Dedifferentiated amniotic fluid mesenchymal stem cell (primary cell): ENCODE results near the gene MAST3.
A peak's percentile ranks its signal among the peaks of the same experiment; 100 is the strongest.

Experiments used
- DNase-seq: peaks from one replicate; pipeline ENCODE4 v3.0.0-alpha.2; 2016; ENCODE audit errors: extremely low spot score

The MAST3 gene

DNA sequence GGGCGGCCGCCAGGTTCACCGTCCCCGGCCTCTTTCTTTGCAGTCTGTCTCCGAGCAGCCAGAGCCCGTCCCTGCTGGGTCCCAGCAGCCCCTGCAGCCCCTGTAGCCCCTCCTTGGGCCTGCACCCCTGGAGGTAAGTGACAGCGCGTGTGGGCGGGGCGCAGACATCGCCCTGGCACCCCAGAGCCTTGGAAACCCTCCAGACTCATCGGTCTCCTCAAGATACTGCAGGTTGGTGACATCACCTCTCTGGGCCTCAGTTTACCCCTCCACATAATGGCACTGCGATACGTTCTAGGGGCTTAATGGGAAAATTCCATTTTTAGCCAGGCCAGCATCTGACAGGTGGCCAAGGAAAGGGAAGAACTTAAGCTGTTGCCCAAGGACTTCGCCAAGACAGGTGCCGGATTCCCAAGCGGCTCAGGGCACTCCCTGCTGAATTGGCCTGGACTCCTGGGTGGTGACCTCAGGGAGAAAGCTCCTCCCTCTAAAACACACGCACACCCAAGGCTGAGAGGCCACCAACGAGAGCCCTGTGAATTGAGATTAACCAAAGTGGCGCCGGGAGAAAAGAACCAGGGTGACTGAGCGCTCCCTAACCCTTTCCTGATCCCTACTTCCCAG is 13.1 kb downstream of the MAST3 start:
- DNase-seq = no peak

DNA sequence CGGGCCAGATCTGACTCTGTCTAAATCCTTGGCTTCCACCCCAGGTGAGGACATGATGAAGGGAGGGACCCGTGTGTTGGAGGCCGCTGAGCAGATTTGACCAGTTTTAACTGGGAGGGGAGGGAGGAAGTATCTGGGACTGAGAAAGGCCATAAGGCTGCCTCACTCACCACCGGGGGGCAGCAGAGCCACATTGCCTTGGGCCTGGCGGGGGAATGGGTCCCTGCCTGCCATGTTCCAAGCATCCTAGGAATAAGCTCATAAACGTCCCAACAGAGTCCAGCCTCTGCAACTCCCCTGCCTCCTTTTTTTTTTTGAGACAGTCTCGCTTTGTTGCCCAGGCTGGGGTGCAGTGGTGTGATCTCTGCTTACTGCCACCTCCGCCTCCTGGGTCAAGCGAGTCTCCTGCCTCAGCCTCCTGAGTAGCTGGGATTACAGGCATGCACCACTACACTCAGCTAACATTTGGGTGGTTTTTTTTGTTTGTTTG is 15.5 kb downstream of the MAST3 start:
- peak; percentile 68 for DNase-seq

DNA sequence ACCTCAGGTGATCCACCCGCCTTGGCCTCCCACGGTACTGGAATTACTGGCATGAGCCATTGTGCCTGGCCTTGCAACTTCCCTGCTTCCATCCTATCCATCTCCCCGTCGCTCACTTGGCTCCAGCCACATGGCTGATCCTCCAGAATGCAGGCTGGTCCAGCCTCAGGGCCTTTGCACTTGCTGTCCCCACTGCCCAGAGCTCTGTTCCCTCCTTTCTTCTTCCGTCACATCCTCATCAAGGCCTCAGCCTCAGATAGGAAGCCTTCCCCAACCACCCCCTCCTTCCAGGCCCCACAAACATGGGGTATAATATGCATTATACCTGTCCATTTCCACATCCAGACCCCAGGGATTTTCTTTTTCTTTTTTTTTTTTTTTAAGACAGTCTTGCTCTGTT is 16.2 kb downstream of the MAST3 start:
- no peak for DNase-seq

DNA sequence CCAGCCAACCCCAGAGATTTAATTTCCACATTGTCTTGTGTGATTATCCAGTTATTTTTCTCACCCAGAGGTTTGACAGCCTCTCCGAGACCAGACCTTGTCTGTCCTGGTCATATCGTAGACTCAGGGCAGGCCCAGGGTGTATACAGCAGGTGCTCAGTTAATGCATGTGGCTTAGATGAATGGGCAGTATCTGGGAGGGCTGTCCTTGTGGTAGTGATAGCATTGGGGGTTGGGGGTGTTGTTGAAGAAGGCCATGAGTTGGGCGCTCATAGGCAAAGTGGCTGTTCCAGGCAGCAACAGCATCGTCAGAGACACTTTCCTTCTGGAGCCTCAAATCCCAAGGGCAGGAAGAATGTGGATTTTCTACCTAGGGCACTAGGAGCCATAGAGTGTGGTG is 16.9 kb downstream of the MAST3 start:
- no peak for DNase-seq

DNA sequence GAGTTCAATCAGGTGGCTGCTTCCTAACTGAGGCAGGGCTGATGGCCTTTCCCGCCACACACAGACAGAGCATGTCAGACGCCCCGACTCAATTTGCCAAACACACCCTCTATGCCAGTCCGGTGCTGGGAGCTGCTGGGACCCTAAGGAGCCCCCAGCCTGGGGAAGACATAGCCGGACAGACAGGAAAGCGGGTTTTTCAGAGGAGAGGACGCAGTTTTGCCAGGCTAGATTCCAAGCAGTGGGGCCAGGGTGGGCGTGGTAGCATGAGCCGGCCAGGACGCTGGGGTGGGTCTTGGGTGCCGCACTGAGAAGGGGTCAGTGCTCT is 19.8 kb downstream of the MAST3 start:
- DNase-seq = no peak

DNA sequence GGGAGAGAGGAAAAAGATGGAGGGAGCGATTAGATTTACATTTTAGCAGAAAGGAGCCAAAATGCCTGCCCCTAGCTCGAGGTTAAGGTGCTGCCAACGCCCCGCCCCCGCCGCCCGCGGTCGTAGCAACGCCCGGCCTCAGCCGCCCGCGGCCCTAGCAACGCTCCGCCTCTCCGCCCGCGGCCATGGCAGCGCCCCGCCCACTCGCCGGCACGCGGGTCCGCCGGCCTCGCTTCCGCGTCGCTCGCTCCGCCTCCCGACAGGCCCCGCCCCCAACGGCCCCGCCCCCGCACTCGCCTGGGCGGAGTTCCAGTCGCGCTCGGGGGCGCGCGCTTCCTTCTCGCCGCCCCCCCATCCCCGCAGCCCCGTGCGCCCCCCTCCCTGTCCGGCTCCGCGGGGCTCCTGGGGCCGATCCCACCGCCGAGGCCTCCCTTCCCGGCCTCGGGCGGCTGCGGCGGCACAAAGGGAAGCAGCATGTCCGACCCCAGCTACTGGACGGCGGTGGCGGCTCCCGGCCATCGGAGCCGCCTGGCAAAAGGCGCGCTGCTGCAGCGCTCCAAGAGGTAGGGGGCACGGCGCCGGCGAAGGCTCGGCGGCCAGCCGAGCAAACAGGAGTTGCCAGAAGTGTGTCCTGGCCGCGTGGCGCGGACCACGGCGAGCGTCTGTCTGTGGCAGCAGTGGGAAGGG is 20.3 kb downstream of the MAST3 start:
- peak; percentile 64 for DNase-seq

DNA sequence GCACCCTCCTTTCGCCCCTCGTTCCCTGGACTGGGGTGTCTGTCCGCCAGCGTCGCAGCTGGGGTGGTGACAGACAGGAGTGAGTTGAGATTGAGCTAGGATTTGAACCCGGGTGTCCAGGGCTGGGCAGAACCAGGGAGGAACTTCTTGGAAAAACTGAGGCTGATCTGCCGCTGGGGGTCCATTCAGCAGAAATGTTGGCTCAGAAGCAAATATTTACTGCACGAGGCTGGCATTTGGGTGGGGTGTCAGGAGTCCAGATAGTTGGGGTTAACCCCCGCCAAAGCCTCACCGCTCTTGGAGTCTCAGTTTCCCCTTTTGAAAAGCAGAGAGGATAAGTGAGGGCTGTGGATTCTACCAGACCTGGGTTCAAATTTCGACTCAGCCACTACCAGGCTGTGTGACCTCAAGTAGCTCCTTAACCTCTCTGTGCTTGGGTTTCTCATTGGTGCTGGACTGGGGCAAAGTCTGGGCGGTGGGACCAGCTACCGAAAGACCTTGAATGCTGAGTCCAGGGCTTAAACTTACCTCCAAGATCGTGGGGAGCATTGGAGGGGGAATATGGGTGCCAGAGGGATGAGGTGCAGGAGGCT is 20.9 kb downstream of the MAST3 start:
- no peak for DNase-seq

DNA sequence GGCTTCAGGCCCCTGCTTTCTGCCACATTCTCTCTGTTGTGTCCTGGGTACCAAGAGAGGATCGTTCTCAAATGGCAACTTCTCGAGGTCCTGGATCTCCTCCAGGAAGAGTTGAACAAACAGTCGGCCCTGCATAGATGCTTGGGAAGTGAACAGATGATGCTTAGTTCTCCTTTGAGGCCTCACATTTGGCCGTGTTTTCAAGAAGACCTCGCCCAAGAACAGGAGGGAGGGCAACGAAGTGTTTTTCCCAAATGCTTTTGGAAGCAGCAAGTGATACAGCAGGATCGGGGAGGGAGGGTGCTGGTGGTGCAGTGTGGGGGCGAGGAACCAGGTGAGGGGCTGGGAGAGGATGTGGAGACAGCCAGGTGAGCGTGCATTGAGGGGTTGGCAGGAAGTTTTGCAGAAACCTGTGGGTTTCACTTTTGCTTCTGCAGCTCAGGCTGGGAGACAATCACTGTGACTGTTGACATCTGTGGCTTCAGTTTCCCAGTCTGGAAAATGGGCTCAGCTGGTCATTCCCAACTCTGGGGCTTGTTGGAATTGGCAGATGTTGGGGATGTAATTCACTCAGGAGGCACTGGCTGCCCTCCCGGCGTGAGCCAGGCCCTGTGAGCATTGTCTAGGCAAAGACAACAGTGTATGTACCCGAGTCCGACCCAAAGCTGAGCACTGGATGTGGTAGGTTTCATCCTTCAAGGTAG is 21.6 kb downstream of the MAST3 start:
- DNase-seq = no peak

DNA sequence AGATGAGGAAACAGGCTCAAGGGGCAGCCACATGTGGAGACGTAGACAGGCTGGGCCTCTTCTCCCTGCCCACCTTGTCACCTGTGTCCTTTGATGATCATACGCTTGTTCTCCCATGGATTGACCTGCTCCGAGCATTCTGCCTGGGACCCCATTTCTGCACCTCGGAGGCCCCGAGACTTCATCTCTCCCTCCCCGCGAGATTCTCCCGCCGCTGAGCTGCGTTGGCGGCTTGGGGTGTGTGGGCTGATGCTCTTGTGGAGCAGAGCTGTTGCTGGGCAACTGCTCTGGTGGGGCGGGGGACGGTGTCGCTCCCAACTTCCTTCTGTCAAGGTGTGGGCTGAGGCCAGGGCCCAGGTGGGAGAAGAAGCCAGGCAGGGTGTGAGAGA is 22.1 kb downstream of the MAST3 start:
- no peak for DNase-seq

DNA sequence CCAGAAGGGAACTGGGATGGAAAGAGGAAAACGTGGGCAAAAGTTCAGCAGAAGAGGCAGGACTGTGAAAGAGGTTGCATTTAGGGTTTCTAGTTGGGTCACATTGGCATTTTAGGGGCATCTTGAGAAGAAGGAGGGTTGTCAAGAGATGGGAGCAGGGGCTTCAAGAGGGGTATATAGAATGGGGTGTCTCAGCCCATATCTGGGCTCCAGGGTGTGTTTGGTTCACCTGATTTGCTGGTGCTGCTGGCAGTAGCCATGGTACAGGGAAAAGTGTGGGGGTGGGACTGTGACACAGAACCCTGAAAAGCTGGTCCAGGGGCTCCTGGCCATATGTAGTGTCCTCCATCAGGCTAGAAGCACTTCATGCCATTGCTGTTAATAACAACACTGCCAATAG is 22.5 kb downstream of the MAST3 start:
- no peak for DNase-seq

DNA sequence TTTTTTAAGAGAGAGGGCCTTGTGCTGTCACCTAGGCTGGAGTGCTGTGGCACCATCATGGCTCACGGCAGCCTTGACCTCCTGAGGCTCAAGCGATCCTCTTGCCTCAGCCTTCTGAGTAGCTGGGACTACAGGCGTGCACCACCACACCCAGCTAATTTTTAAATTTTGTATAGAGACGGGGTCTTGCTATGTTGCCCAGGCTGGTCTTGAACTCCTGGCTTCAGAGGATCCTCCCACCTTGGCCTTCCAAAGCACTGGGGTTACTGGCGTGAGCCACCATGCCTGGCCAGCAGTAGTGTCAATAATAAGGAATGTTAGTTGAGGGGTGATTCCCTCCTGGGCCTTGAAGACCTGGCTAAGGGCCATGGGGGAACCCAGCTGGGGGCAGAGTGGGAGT is 23.6 kb downstream of the MAST3 start:
- no peak for DNase-seq

DNA sequence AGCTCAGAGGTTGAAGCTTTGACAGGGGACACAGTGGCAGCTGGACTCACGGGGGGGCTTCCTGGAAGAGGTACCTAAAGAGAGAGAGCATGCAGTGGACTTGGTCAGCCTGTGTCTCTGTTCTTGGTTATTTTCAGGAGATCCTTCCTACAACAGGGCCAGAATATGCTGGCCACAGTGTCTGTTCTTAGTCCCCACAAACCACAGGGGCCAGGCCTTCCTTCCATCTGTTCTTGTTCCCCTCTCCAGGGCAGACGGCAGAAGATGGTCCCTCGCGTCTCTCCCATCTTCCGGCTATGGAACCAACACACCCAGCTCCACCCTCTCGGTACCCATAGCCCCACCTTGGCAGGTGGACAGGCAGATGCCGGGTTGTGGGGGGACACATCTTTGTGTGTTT is 24.8 kb downstream of the MAST3 start:
- DNase-seq = no peak

DNA sequence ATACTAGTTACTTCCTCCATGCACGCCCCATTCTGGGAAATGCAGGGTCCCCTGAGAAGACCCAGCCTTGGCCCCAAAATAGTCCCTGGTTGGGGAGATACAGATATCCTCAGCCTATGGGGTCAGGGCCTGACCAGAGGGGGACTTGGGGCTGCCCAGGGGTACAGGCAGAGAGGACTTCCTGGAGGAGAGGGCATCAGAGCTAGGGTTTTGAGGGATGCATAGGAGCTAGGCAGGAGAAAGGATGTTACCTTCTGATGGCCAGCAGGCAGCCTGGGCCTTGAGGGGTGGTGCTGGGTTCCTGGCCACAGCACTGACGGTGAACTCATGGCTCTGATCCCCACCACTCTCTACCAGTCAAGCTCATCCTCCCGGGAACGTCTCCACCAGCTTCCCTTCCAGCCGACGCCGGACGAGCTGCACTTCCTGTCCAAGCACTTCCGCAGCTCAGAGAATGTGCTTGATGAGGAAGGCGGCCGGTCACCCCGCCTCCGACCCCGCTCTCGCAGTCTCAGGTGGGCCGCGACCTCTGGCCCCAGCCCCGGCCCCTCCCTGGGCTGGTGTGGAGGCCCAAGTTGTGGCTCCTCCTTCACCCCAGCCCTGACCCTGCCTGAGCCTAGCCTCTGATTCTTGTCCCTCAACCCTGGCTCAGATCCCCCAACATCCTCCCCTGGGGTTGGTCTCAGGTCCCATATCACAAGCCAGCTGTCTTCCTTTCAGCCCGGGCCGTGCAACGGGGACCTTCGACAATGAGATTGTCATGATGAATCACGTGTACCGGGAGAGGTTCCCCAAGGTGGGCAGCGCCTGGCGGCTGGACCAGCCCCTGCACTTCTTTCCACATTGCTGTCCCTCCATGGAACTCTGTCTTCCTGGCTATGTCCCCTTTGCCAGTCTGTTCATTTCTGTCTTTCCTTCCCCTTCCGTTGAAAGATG is 25.6 kb downstream of the MAST3 start:
- DNase-seq = no peak

DNA sequence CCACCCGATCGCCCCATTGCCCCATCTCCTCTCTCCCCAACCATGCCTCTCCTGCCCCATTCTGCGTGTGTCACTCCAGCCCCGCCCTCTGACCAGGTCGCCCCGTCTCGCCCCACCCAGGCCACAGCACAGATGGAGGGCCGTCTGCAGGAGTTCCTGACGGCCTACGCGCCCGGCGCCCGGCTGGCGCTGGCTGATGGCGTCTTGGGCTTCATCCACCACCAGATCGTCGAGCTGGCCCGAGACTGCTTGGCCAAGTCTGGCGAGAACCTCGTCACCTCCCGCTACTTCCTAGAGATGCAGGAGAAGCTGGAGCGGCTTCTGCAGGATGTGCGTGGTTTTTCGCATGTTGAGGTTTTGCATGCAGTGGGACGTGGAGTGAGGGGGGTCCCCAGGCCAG is 26.2 kb downstream of the MAST3 start:
- no peak for DNase-seq

DNA sequence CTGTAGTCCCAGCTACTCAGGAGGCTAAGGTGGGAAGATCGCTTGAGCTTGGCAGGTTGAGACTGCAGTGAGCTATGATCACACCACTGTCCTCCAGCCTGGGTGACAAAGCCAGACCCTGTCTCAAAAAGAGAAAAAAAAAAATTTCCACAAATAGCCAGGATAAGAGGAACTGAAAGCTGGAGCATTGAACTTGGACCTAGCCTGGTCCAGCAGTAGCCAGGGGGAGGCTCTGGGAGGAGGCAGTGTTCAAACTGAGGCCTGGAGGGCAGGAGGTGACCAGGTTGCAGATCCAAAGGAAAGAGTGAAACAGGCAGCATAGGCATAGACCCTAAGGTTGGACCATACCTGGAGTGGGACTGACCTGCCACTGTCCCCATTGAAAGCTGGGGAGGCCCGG is 28.5 kb downstream of the MAST3 start:
- DNase-seq = no peak

DNA sequence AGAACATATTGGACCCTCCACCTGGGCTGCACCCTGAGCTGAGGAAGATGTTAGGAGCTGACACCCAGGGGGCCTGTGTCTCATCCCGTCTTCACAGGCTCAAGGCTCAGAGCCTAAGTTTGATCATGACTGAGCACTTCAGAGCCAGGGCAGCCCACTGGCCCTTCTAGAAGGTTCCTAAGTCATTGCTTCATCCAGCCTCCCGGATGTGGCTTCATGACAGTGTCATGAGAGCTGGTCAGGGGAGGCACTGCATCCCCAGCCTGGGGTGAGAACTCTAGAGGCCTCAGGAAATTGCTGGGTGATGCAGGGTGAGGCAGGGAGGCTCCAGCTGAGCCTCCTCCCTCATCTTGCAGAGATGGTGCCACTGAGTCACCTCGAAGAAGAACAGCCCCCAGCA is 30.5 kb downstream of the MAST3 start:
- DNase-seq = no peak

DNA sequence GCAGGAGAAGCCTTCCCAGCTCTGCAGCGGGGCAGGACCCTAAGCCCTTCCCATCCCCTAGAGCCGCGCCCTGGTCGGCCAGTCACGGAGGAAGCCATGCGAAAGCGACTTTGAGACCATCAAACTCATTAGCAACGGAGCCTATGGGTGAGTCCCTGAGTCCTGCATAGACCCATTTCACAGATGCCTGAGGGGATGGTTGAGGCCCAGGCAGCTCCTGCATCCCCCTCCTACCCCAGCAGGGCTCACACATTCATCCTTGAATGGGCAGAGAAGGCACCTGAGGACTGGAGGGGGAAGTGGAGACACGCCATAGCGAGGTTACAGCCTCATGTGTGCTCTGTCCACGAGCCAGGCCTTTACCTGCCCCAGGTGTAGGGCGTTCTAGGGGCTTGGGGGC is 31.2 kb downstream of the MAST3 start:
- no peak for DNase-seq

DNA sequence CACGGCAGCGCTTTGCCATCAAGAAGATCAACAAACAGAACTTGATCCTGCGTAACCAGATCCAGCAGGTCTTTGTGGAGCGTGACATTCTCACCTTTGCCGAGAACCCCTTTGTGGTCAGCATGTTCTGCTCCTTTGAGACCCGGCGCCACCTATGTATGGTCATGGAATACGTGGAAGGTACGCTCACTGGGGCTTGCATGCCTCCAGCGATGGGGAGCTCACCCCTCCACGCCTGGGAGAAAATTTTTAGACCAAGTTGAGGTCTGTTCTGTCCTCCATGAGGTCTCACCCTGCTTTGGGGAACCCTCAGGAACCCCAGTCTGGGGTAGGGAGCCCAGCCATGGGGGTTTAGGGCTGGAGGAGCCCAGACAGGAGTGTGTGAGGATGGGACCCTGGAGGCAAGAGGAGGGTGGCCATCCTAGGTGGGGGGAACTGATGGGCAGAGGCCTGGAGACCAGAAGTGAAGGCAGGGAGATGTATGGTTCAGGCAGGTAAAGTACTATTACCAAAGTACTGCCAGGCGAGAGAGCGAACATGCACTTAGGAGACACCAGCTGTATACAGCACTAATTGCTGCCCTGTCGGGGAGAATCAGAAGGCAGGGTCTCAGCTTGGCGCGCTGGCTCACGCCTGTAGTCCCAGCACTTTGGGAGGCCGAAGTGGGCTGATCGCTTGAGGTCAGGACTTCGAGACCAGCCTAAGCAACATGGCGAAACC is 33.1 kb downstream of the MAST3 start:
- DNase-seq = no peak

DNA sequence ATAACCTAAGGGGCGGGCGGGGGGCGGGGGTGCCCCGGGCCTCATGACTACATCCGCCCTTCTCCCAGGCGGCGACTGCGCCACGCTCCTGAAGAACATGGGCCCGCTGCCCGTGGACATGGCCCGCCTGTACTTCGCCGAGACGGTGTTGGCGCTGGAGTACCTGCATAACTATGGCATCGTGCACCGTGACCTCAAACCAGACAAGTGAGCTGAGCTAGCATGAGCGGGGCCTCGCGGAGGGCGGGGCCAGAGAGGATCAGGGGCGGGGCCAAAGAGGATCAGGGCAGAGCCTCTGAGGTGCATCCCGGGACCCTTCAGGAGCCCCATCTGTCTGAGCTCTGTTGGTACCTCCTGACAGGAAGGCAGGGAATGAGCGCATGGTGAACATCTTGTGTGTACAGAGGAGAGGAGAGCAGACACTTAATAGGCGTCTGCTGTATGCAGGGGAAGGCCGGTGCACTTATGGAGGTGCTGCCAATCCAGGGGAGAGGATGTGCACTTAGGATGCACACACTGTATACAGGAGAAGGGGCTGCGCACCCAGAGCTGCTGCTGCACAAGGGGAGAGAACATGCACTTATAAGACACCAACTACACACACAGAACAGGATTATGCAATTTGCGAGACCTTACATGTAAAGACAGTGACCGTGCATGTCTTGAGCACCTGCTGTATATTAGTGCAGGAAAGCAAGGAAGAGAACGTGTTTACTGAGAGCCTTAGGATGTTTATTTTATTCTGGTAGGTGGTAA is 34.4 kb downstream of the MAST3 start:
- DNase-seq = no peak
